Right lobe of liver (tissue), 4 donors: ENCODE measurements around the gene CDR2L.

Experiments used
- CTCF ChIP-seq, 4 donors: fragments of 200-600 bp in 3 of 4; fragments of 450-650 bp in 1 of 4; IDR thresholded peaks; one replicate each; pipeline versions ENCODE4 v1.5.1 to v1.8.0; 2016 to 2022; ENCODE audit warnings: antibody characterized with exemption in 4 of 4, mild to moderate bottlenecking in 2 of 4
- POLR2A ChIP-seq: fragments of 450-650 bp; IDR thresholded peaks from one replicate; pipeline ENCODE4 v1.6.1; 2017; ENCODE audit warnings: antibody characterized with exemption, mild to moderate bottlenecking
- donor health status: DM: no; HTN: no; CAD: no.
- donor health status: DM: no; HTN: no; CAD: no.
- donor health status: DM: no; HTN: yes; CAD: no.

GRCh38 chr17:75008373-75008772 lies 20.9 kb downstream of the CDR2L start:
- TF ChIP-seq CTCF (IDR thresholded peaks at IDR 0.05) (no peak), POLR2A (no peak)
